HG02840 (cell line): Measurements from ENCODE around the gene SCML1.
"Not testable (repeated sequence)": the region's sequence is repeated elsewhere in the genome, so short reads cannot be mapped to it uniquely, and the experiment has no call there.

Experiments used
- ATAC-seq: cut with Tn5 transposase; IDR thresholded peaks from one replicate; pipeline ENCODE4 v1.9.1; 2021; ENCODE audit warnings: mild to moderate bottlenecking, moderate library complexity, moderate number of reproducible peaks; ENCODE audit not compliant: unreplicated experiment, low FRiP score

SCML1 gene

GRCh38 chrX:17738737-17739535 is 1.6 kb downstream of the SCML1 start:
- ATAC-seq: no peak

GRCh38 chrX:17740137-17741122 is 3.1 kb downstream of the SCML1 start:
- no peak for ATAC-seq

DNA sequence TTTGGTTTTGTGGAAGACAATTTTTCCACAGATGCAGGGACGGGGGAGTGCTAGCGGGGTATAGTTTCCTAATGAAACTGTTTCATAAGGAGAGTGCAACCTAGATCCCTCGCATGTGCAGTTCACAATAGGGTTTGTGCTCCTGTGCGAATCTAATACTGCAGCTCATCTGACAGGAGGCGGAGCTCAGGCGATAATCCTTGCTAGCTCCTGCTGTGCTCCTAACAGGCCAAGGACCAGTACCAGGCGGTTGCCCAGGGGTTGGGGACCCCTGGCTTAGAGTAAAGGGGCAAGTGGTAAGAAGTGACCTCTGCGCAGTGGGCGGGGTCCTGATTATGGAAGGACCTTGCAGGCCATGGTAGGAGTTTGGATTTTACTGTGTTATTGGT is 3.8 kb downstream of the SCML1 start:
- no peak for ATAC-seq

DNA sequence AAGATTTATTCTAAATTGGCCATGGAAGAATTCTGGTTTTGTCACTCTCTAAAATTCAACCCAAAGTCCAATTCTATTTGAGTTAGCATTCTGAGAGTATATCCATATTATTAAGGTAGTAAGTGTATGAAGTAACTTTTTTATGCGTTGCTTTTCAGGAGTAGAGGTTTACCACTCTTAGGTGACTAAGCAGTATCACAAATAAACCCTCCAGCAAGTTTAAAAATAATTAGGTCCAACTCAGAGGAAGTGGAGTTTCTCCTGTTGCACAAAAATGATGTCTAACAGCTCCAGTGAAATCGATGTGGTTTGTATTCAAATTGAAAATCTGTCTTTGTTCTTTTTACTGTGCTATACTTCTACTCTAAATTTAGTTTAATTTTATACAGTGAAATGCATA is 6.6 kb downstream of the SCML1 start:
- no peak for ATAC-seq

- ATAC-seq: no peak
Measured at GRCh38 chrX:17744896-17745523, 7.7 kb downstream of the SCML1 start.

DNA sequence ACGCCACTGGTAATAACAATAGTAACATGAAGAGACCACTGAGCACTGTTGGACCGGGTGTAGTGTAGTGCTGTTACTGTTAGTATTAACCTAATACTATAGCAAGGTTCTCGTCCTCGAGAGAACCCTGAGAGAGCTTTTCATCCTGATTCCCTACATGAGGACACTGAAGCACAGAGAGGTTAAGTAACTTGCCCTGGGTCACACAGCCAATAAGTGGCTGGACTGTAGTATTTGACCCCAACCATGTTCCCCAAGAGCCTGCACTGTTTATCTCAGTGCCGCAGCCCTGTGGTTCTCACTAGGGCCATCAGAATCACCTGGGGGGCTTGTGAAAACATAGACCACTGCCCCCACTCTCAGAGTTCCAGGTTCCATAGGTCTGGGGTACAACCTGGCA is 10.4 kb downstream of the SCML1 start:
- no peak for ATAC-seq

DNA sequence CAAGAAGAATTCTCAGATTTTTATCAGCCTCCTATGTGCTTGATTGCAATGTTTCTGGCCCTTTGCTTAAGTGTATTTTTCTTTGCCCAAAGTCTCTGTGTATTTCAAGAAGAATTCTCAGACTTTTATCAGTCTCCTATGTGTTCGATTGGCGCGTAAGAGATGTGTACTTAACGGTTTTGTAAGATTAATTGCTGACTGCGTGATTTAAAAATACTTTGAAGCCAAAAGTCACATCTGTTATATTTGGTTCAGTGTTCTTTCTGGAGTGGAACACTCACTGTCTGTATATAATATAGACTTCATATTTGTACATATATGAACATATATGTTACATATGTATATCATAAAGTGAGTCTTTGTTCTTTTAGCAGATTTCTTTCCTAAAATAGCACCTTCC is 11.4 kb downstream of the SCML1 start:
- no peak for ATAC-seq

- ATAC-seq: no peak
Measured at GRCh38 chrX:17750436-17750835, 13.1 kb downstream of the SCML1 start.

DNA sequence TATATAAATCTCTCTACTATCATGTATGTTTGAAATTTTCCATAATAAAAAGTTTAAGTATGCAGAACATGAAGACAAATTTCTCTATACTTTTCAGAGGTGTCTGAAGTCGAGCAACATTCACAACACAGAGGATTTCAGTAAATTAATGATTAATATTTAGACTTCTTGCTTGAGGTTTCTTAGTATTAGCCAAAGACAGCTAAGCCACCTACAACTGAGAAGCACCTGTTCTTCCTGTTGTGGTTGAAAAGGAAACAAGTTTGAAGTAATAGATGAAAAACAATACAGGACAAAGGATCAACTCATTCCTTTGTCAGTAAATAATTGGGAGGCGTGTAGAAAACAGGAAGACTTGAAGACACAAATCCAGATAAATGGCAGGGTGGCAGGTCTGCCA is 21.1 kb downstream of the SCML1 start:
- no peak for ATAC-seq

DNA sequence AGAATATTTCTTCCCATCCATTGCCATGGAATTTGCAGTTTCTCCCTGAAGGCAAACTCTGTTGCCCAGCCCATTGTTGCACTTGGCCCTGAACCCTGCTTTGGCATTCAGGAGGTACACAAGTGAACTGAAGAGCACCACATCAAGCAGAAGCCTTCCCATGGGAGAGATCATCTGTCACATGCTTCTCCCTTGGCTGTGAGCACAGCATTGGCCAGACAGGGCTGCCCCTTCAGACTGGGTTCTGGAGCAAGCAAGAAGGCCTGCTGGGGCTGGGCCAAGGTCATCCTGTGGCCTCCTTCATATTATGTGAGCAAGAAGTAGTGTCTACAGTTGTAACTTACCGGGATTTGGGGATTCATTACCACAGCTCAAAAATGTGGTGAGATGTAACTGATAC is 22.7 kb downstream of the SCML1 start:
- ATAC-seq: no peak

- ATAC-seq: no peak
Measured at GRCh38 chrX:17767734-17768133, 30.4 kb downstream of the SCML1 start.

- ATAC-seq: no peak
Measured at GRCh38 chrX:17768997-17769396, 31.7 kb downstream of the SCML1 start.

DNA sequence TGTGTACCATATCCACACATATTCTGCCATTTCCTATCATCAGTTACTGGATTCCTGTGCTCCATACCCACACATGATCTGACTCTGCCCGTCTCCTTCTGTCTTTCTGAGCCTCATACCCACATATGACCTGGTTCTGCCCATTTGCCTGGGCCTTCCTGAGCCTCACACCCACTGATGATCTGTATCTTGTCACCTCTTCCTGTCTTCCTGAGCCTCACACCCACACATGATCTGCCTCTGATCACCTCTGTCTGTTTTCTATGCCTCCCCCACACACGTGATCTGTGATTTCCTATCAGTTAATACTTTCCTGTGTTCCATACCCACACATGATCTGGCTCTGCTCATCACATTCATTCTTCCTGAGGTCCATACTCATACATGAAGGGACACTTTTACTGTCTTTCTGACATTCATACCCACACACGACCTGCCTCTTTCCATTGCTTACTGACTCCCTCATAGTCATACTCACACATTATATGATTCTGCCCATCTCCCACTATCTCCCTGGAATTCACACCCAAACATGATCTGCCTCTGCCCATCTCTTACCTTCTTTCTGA is 32.5 kb downstream of the SCML1 start:
- no peak for ATAC-seq

DNA sequence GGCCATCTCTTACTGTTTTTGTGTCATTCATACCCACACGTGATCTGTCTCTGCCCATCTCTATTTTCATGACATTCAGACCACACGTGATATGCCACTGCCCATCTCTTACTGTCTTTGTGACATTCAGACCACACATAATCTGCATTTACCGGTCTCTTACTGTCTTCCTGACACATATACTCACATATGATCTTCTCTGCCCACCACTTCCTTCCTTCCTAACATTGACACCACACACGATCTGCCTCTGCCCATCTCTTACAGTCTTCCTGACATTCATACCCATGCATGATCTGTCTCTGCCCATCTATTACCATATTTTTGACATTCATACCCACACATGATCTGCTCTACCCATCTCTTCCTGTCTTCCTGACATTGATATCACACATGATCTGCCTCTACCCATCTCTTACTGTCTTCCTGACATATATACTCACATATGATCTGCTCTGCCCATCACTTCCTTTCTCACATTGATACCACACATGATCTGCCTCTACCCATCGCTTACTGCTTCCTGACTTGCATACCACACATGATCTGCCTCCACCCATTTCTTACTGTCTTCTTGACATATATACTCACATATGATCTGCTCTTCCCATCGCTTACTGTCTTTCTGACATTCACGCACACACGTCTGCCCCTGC is 36.1 kb downstream of the SCML1 start:
- ATAC-seq: no peak

GRCh38 chrX:17774053-17774452 is 36.8 kb downstream of the SCML1 start:
- ATAC-seq: no peak

GRCh38 chrX:17778997-17779396 is 41.7 kb downstream of the SCML1 start:
- no peak for ATAC-seq

DNA sequence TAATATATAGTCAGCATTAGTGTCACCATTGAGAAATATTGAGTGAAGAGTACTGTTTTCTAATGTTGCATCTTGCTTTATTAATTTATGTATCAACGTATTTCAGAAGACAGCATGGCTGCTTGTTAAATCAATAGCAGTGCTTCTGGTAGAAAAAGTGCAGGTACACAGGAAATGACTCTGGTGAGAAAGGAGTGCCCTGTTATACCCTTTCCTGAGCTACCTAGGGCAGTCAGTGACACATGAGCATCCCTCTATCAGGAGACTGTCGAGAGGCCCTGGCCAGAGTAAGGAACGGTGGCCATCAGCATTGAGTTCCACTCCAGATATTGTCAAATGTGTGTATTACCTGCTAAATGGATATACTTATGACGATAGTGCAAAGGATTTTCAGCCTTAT is 42.1 kb downstream of the SCML1 start:
- no peak for ATAC-seq

DNA sequence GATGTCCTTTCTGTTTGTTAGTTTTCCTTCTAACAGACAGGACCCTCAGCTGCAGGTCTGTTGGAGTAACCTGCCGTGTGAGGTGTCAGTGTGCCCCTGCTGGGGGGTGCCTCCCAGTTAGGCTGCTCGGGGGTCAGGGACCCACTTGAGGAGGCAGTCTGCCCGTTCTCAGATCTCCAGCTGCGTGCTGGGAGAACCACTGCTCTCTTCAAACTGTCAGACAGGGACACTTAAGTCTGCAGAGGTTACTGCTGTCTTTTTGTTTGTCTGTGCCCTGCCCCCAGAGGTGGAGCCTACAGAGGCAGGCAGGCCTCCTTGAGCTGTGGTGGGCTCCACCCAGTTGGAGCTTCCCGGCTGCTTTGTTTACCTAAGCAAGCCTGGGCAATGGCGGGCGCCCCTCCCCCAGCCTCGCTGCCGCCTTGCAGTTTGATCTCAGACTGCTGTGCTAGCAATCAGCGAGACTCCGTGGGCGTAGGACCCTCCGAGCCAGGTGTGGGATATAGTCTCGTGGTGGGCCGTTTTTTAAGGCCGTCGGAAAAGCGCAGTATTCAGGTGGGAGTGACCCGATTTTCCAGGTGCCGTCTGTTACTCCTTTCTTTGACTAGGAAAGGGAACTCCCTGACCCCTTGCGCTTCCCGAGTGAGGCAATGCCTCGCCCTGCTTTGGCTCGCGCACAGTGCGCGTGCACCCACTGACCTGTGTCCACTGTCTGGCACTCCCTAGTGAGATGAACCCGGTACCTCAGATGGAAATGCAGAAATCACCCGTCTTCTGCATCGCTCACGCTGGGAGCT is 49.5 kb downstream of the SCML1 start:
- ATAC-seq: not testable (repeated sequence)

- ATAC-seq: no peak
Measured at GRCh38 chrX:17787557-17787956, 50.3 kb downstream of the SCML1 start.
